SK-N-MC (cell line): Measurements from ENCODE around the gene ZNF410.

ENCODE experiments used
- DNase-seq: peaks from one replicate; pipeline ENCODE4 v3.0.0-alpha.2; 2011; ENCODE audit warnings: low read depth, low spot score
- H3K27ac ChIP-seq: fragments of 200-600 bp; sonication (generic); 2 replicates; pipeline ENCODE4 v1.5.1; 2016; ENCODE audit warnings: mixed run types
- H3K36me3 ChIP-seq: fragments of 200-600 bp; sonication (generic); 2 replicates; pipeline ENCODE4 v1.6.1; 2017; ENCODE audit warnings: antibody characterized with exemption, low read length, mixed read lengths; ENCODE audit not compliant: insufficient read depth
- H3K4me3 ChIP-seq: fragments of 200-600 bp; sonication (generic); 2 replicates; pipeline ENCODE4 v1.5.1; 2016
- H3K9ac ChIP-seq: fragments of 200-600 bp; sonication (generic); 2 replicates; pipeline ENCODE4 v1.8.0; 2017; ENCODE audit warnings: mixed run types, mixed read lengths; ENCODE audit not compliant: insufficient read length
- H3K9me3 ChIP-seq: fragments of 200-600 bp; sonication (generic); 2 replicates; pipeline ENCODE4 v1.6.1; 2017; ENCODE audit warnings: low read depth, mild to moderate bottlenecking, antibody characterized with exemption, low read length, moderate library complexity, mixed read lengths
- EZH2 ChIP-seq: fragments of 200-600 bp; sonication (generic); IDR thresholded peaks from one replicate; pipeline ENCODE4 v1.6.1; 2017; ENCODE audit warnings: antibody characterized with exemption
- FOXP2 ChIP-seq: optimal IDR thresholded peaks from 2 replicates; pipeline ENCODE3; 2011; ENCODE audit warnings: mild to moderate bottlenecking, moderate library complexity; ENCODE audit not compliant: insufficient read depth; ENCODE audit errors: extremely low read length, control extremely low read depth
- POLR2AphosphoS5 ChIP-seq: IDR thresholded peaks from 2 replicates; pipeline ENCODE4 v1.6.1; 2012; ENCODE audit warnings: mild to moderate bottlenecking, low read depth, low read length, borderline replicate concordance

The ZNF410 gene

DNA sequence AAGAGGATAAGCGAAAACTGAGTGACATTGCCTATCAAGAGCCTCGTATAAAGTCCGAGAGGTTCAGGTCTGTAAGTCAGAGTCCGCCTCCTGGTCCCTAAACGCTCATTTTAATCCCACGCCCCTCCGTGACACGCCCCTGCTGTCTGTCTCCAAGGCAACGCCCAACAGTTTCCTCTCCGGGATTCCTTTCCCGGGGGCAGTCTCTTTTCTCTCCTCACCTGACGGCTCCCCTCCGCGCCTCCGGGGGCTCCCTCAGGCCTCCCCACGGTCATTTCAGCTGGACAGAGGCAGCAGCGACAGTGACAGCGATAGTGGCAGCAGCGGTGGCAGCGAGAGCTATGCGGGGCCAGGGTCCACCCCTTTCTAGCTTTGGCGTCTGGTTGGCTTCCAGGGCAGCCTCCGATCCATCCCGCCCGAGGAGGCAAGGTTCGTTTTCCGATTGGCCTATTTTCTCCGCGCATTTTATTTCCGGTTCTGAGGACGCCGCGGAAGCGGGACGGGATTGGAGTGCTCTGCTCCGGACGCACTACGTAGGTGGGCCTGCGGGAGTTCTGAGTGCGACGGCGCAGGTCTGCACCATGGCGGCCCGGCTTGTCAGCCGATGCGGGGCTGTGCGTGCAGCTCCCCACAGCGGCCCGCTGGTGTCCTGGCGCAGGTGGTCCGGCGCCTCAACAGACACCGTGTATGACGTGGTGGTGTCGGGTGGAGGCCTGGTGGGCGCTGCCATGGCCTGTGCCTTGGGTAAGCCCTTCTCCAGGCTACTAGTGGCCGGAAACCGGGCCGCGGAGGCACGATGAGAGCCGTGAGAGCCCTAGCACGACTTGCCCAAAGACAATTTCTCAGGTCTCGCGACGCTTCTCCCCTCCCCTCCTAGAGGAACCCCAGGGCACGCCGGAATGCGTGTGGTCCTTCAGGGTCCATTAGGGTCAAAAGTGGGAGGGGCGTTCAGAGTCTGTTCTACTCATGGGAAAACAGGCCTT is 63.4 kb downstream of the ZNF410 start, which contains the start of the genes COQ6 and FAM161B:
TSS of gene COQ6 (plus strand) at position 551 of the 983 bp plus-strand sequence. CDS start at position 582, 31 bp downstream.
TSS of gene FAM161B (minus strand) at position 343 of the 983 bp plus-strand sequence. CDS start at position 275, 68 bp downstream.
- Histone ChIP-seq H3K4me3 (peak within 1 kb of the TSS; percentile 93), H3K9ac (peak within 1 kb of the TSS; percentile 70), H3K27ac (no peak within 1 kb of the TSS), H3K9me3 (no peaks in the 10 kb centered on the region), H3K36me3 (peaks cover 10% of the 10 kb centered on the region; the same call in 1 of the 2 replicates)
- peak; percentile 83; the same call in 1 of the 2 replicates for TF ChIP-seq POLR2AphosphoS5
- no peak for TF ChIP-seq EZH2
- DNase-seq: peak; percentile 78

DNA sequence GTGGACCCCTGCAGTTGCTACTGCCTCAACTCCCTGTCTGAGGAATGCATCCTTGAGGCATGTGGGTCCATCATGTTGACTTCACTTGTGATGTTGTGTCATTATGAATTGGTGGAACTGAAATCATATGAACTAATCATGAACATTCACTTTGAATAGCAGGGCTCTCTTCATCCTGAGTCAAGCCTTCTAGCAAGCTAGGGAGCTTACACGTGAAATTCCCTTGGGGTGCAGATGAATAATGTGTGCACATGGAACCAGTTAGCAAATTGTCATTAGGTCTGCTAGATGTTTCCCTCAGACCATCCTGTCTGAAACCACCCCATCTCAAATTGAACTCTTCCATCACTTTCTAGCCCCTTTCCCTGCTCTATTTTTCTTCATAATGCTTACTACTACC is 67.1 kb downstream of the ZNF410 start:
- no peak overlapping the region for H3K27ac ChIP-seq

DNA sequence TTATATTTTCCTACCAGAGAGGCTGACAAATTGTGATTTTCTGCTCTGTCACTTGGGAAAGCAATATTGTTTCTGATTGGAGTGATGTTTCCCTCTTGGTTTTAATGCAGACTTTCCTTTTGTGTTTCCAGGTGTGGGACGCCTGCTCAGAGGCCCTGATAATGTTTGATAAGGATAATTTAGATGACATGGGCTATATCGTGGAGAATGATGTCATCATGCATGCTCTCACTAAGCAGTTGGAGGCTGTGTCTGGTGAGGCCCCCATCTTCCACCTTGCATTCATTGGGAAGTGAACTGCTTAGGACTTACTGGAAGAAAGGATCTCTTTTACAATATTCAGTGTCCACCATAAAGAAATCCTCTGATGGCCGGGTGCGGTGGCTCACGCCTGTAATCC is 69.0 kb downstream of the ZNF410 start:
- H3K9me3 ChIP-seq: no peaks in the 10 kb centered on the region
- TF ChIP-seq FOXP2: no peak
- no peak for TF ChIP-seq POLR2AphosphoS5
- no peak for TF ChIP-seq EZH2
- no peak overlapping the region for H3K9ac ChIP-seq
- no peak overlapping the region for H3K4me3 ChIP-seq
- DNase-seq: no peak
- H3K27ac ChIP-seq: no peak overlapping the region
- H3K36me3 ChIP-seq: peaks cover 37% of the 10 kb centered on the region

More for the DNA sequence above, 67.1 kb downstream of the ZNF410 start:
- Histone ChIP-seq H3K36me3 (peaks cover 24% of the 10 kb centered on the region), H3K9ac (no peak overlapping the region), H3K4me3 (no peak overlapping the region), H3K9me3 (no peaks in the 10 kb centered on the region)
- TF ChIP-seq POLR2AphosphoS5 (no peak), EZH2 (no peak), FOXP2 (no peak)
- no peak for DNase-seq

DNA sequence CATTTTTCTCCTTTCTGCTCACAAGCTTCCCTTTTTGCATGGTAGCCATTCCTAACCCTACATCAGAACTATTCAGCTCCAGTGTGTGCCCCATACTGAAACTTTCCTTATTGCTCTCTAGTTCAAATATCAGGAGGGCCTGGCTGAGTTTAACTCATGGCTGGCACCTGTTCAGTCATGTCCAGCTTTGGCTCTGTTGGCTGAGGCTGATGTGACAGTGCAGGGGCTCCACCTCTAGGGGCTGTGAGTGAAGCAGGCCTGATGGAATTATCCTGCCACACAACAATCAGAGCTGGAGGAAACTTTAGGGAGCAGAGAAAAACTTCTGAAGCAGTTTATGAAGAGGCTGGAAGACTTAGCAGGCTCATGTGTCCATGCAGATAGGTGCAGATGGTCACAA is 71.9 kb downstream of the ZNF410 start:
- Histone ChIP-seq H3K9ac (no peak overlapping the region), H3K36me3 (peaks cover 51% of the 10 kb centered on the region), H3K4me3 (no peak overlapping the region), H3K9me3 (no peaks in the 10 kb centered on the region), H3K27ac (no peak overlapping the region)
- TF ChIP-seq EZH2 (no peak), FOXP2 (no peak), POLR2AphosphoS5 (no peak)
- no peak for DNase-seq

DNA sequence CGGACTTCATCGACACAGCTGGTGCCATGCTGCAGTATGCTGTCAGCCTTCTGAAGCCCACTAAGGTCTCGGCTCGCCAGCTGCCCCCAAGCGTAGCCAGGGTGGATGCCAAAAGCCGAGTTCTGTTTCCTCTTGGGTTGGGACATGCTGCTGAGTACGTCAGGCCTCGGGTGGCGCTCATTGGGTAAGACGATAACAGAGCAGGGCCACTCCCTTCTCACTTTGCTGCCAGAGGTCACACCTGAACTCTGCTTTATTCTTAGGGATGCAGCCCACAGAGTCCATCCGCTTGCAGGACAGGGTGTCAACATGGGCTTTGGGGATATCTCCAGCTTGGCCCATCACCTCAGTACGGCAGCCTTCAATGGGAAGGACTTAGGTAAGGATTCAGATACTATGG is 74.5 kb downstream of the ZNF410 start:
- no peak overlapping the region for H3K9ac ChIP-seq
- H3K4me3 ChIP-seq: no peak overlapping the region
- H3K36me3 ChIP-seq: peaks cover 43% of the 10 kb centered on the region
- no peak for DNase-seq
- TF ChIP-seq EZH2 (no peak), POLR2AphosphoS5 (no peak), FOXP2 (no peak)
- H3K27ac ChIP-seq: no peak overlapping the region
- H3K9me3 ChIP-seq: no peaks in the 10 kb centered on the region

DNA sequence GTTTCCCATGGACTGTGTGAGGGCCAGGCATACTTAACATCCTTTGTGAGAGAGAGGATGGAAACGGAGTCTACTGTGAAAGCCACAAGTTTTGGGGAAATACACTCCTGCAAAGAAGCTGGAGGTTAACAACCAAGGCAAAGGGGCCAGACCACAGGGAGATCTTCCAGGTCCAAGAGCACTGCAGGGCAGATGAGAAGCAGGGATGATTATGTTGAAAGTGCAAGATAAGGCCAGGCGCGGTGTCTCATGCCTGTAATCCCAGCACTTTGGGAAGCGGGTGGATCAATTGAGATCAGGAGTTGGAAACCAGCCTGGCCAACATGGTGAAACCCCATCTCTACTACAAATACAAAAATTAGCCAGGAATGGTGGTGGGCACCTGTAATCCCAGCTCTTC is 78.6 kb downstream of the ZNF410 start:
- no peak for TF ChIP-seq EZH2
- no peak for TF ChIP-seq POLR2AphosphoS5
- TF ChIP-seq FOXP2: no peak
- no peak overlapping the region for H3K27ac ChIP-seq
- H3K4me3 ChIP-seq: no peak overlapping the region
- H3K9ac ChIP-seq: no peak overlapping the region
- no peaks in the 10 kb centered on the region for H3K9me3 ChIP-seq
- H3K36me3 ChIP-seq: peaks cover 32% of the 10 kb centered on the region; the same call in 1 of the 2 replicates
- DNase-seq: no peak

DNA sequence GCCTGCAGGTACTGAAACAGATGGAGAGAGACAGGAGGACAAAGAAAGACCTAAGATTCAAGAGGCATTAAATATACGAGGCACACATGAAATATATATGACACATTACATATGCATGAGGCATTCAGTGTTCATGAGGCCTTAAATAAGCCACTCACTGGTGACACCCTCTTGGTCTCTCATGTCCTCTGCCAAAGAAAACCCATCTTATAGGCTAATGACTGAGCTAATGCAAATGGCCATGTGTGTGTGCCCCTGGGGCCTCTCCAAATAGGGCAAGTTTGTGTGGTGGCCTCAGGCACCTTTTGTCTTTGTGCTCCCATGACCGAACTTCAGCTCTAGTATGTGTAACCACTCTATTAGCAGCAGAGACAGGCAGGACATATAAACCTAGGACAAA is 82.2 kb downstream of the ZNF410 start:
- Histone ChIP-seq H3K9ac (no peak overlapping the region), H3K36me3 (peaks cover 9% of the 10 kb centered on the region; the same call in 1 of the 2 replicates), H3K4me3 (no peak overlapping the region), H3K9me3 (no peaks in the 10 kb centered on the region), H3K27ac (no peak overlapping the region)
- TF ChIP-seq FOXP2 (no peak), POLR2AphosphoS5 (no peak), EZH2 (no peak)
- no peak for DNase-seq

DNA sequence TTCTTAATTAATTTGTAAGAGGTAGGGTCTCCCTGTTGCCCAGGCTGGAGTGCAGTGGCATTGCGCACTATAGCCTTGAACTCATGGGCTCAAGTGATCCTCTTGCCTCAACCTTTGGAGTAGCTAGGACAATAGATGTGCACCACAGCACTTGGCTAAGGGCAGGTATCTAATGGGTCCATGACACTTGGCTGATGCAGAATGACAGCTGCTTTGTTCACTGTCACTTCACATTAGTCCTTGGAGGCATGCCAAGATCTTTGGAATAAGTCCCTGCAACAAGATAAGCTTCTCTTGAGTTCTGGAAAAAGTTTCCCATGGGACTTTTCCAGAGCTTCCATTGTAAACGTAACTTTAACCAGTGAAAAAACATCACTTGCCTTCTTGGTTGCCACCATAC is 86.8 kb downstream of the ZNF410 start:
- H3K4me3 ChIP-seq: no peak overlapping the region

DNA sequence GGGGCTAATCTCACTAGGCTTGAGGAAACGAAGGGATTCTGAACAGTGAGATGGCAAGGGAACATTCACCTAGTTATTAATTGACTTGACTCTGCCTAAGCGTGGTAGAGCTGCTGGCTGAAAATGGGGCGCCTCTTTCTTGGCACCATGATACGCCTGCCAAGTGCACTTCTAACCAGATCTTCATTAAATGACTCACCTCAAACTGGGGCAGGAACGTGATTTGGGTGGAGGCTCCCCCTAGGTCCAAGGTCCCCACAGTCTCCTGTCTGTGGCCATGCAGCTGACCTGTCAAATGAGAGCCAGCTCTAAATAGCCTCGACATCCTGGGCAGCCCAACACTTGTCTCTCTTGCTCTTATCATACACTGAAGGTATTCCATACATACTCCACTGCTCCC is 89.5 kb downstream of the ZNF410 start:
- no peak overlapping the region for H3K4me3 ChIP-seq
- no peaks in the 10 kb centered on the region for H3K36me3 ChIP-seq
- TF ChIP-seq FOXP2 (no peak), EZH2 (no peak)
- DNase-seq: no peak
- no peak overlapping the region for H3K9ac ChIP-seq
- no peaks in the 10 kb centered on the region for H3K9me3 ChIP-seq
- H3K27ac ChIP-seq: no peak overlapping the region

More for the DNA sequence above, 86.8 kb downstream of the ZNF410 start:
- Histone ChIP-seq H3K9ac (no peak overlapping the region), H3K27ac (no peak overlapping the region), H3K36me3 (peaks cover 5% of the 10 kb centered on the region; the same call in 1 of the 2 replicates), H3K9me3 (no peaks in the 10 kb centered on the region)
- DNase-seq: no peak
- TF ChIP-seq EZH2 (no peak), POLR2AphosphoS5 (no peak), FOXP2 (no peak)
